HUES64 (cell line): ENCODE results near the gene NDUFA3.
A peak's percentile ranks its signal among the peaks of the same experiment; 100 is the strongest.

Source experiments
- H3K27ac ChIP-seq: 2 replicates; pipeline ENCODE4 v1.7.0; 2013; ENCODE audit warnings: low read depth, low read length, inconsistent platforms
- H3K27me3 ChIP-seq: 2 replicates; pipeline ENCODE4 v1.6.1; 2013; ENCODE audit warnings: mild to moderate bottlenecking, low read length; ENCODE audit not compliant: insufficient read depth
- H3K36me3 ChIP-seq: 2 replicates; pipeline ENCODE4 v1.6.1; 2013; ENCODE audit warnings: mild to moderate bottlenecking, low read length; ENCODE audit not compliant: insufficient read depth
- H3K4me1 ChIP-seq: 2 replicates; pipeline ENCODE4 v1.6.1; 2013; ENCODE audit warnings: mild to moderate bottlenecking, low read length, moderate library complexity; ENCODE audit not compliant: insufficient read depth
- H3K4me3 ChIP-seq: 2 replicates; pipeline ENCODE4 v1.5.1; 2013; ENCODE audit warnings: mild to moderate bottlenecking, low read length, moderate library complexity
- H3K9ac ChIP-seq: 2 replicates; pipeline ENCODE4 v1.6.1; 2013; ENCODE audit warnings: mild to moderate bottlenecking, low read depth, low read length
- H3K9me3 ChIP-seq: 2 replicates; pipeline ENCODE4 v1.6.1; 2013; ENCODE audit warnings: low read depth, low read length; ENCODE audit not compliant: insufficient read depth
- WGBS: fragments of 150-250, 120-280 bp; methylation state at CpG from one replicate; pipeline ENCODE4 v1.1.7; 2013; ENCODE audit warnings: missing lambda C conversion rate; 5-methylcytosine and 5-hydroxymethylcytosine counted together

NDUFA3 gene

GRCh38 chr19:54128796-54129616 is 26.4 kb downstream of the NDUFA3 start:
- Histone ChIP-seq H3K27me3 (no peaks in the 10 kb centered on the region), H3K27ac (no peak overlapping the region), H3K9ac (no peak overlapping the region), H3K36me3 (peaks cover 78% of the 10 kb centered on the region), H3K4me3 (no peak overlapping the region), H3K4me1 (no peaks in the 10 kb centered on the region), H3K9me3 (peaks cover 5% of the 10 kb centered on the region)
- WGBS = 96% methylated on average over 41 of the region's 41 CpGs

GRCh38 chr19:54129617-54129996 is 27.0 kb downstream of the NDUFA3 start:
- H3K9ac ChIP-seq = no peak overlapping the region
- H3K4me3 ChIP-seq = no peak overlapping the region
- H3K4me1 ChIP-seq = no peaks in the 10 kb centered on the region
- peaks cover 72% of the 10 kb centered on the region for H3K36me3 ChIP-seq
- no peaks in the 10 kb centered on the region for H3K27me3 ChIP-seq
- 96% methylated on average over 20 of the region's 20 CpGs for WGBS
- no peak overlapping the region for H3K27ac ChIP-seq
- H3K9me3 ChIP-seq = peaks cover 5% of the 10 kb centered on the region

GRCh38 chr19:54133312-54133956 is 30.8 kb downstream of the NDUFA3 start:
- 89% methylated on average over 10 of the region's 10 CpGs for WGBS
- Histone ChIP-seq H3K9me3 (peaks cover 5% of the 10 kb centered on the region), H3K27ac (no peak overlapping the region), H3K4me3 (no peak overlapping the region), H3K36me3 (peaks cover 36% of the 10 kb centered on the region), H3K27me3 (no peaks in the 10 kb centered on the region), H3K9ac (no peak overlapping the region), H3K4me1 (no peaks in the 10 kb centered on the region)

DNA sequence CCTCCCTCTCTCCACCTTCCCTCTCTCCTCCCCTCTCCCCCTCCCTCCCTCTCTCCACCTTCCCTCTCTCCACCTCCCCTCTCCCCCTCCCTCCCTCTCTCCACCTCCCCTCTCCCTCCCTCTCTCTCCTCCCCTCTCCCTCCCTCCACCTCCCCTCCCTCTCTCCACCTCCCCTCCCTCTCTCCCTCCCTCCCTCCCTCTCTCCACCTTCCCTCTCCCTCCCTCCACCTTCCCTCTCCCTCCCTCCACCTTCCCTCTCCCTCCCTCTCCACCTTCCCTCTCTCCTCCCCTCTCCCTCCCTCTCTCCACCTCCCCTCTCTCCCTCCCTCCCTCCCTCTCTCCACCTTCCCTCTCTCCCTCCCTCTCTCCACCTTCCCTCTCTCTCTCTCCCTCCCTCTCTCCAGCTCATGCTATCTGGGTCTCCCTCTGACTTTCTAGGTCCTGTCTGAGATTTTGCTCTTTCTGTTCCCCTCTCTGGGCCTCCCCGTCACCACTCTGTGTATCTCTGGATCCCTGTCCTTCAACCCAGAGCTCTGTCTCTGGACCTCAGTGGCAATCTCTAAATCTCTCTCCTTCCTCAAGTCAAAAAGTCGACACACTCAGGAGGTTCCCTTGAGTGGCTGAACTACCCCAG is 31.4 kb downstream of the NDUFA3 start:
- H3K4me1 ChIP-seq = no peaks in the 10 kb centered on the region
- peaks cover 29% of the 10 kb centered on the region for H3K36me3 ChIP-seq
- H3K9me3 ChIP-seq = peaks cover 5% of the 10 kb centered on the region
- no peak overlapping the region for H3K4me3 ChIP-seq
- H3K27me3 ChIP-seq = no peaks in the 10 kb centered on the region
- no peak overlapping the region for H3K9ac ChIP-seq
- 58% methylated on average over 2 of the region's 2 CpGs for WGBS
- H3K27ac ChIP-seq = peak overlapping the region; percentile 27; the same call in 1 of the 2 replicates

DNA sequence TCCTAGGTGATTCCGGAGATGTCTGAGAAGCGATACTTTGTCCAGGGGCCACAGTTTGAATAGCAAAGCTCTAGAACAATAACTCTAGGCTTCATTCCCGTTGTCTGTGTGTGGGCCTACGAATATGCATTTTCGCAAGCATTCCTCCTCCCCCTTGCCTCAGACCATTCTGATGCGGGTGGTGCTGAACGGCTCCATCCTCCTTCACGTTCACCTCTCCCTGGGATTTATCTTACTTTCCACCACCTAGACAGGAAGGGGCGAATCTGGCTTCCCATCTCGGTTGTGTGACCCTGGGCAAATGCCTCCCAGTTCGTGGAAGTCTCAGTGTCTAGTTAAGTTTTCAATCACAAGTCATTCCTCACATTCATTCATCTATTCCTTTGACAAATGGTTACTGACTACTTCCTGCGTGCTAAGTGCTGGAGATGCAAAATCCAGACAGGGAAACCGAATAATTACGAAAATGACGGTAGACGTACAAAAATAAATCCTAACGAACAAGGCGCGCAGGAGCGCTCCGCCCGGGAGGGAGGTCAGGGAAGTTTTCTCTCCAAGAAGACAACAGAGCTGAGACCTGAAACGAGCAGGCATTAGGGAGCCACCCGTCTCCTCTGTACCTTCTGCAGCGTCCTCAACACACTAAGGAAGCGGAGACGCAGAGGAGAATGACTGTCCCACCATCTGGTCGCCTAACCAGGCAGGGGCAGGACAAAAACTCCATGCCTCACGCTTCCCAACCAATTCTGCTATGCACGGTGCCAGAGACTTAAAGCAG is 33.6 kb downstream of the NDUFA3 start:
- Histone ChIP-seq H3K27me3 (no peaks in the 10 kb centered on the region), H3K9ac (peak overlapping the region; percentile 38), H3K4me1 (no peaks in the 10 kb centered on the region), H3K9me3 (peaks cover 5% of the 10 kb centered on the region), H3K27ac (peak overlapping the region; percentile 46; the same call in 1 of the 2 replicates), H3K36me3 (peaks cover 33% of the 10 kb centered on the region), H3K4me3 (peak overlapping the region; percentile 63)
- WGBS = 3% methylated on average over 30 of the region's 30 CpGs

DNA sequence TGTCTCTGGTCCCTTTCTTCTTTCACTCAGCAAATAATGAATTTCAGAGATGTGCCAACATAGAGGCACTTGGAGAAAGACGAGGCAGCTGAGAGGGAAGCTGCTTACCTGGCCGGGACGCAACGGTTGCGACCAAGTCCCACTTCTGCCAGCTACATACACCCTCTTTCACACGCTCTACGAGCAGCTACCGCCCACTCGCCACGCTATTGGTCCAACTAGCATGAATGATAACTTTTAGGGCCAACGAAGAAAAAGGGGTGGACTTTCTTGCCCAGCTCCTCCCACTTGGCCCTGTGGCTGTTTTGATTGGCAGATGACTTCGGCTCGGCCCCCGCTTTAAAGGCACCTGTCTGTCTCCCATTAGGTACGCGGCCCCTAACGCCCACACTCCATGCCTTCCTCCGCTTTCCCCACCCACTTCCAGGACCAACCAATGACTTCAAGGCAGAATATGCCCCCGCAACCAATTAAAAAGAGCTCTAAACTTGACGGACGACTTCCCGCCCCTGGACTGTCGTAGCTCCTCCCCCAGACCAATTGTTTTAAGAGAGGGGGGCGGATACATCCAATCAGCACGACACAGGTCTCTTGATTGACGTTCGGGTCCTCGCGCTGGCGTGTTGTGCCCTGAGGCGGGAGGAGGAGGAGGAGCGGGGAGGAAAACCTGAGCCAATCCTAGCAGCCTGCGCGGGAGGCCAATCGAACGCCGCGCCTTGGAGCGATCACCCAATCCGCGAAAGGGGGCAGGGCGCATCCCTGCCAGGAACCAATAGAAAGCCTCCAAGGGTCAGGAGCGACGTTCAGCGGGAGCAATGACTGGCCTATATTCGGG is 34.4 kb downstream of the NDUFA3 start:
- H3K27me3 ChIP-seq = no peaks in the 10 kb centered on the region
- H3K9ac ChIP-seq = peak overlapping the region; percentile 92
- H3K27ac ChIP-seq = peak overlapping the region; percentile 95; the same call in 1 of the 2 replicates
- 0% methylated on average over 46 of the region's 46 CpGs for WGBS
- peak overlapping the region; percentile 73 for H3K4me3 ChIP-seq
- no peaks in the 10 kb centered on the region for H3K4me1 ChIP-seq
- H3K36me3 ChIP-seq = peaks cover 33% of the 10 kb centered on the region
- peaks cover 5% of the 10 kb centered on the region for H3K9me3 ChIP-seq

DNA sequence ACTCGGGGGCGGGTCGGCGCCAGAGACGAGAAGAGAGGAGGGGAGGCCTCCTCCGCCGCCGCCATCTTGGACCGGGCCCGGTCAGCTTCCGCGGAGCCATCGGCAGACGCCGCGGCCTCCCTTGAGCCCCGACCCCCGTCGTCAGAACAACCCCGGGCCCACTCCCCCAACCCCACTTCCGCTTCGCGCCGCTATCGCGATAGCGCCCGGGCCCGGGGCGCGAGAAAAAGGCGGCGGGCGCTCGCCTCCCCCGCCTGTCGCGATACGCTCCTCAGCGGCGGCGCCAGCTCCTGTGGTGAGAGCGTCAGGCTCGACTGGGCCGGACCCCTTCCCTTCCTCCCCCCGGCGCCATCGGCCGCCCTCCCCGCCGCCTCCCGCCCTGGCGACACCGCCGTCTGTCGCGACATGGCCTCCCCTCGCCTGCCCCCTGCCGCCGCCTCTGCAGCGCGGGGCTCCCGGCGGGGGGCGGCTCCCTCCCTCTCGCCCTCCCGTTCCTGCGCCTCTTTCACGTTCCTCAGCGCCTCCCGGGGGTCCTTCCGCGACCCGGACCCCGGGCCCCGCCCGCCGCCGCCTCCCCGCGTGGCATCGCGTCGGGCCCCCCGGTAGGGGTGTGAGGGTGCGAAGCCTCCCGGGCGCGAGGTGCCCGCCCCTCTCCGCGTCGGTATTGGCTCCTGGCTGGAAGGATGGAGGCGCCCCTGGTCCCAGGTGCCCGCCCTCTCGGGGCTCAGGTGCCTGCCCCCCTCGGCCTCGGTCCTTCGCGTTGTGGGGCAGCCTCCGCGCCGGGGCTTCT is 35.2 kb downstream of the NDUFA3 start, which contains the start of gene CNOT3:
Gene CNOT3 (plus strand): TSS at position 64 of the 790 bp plus-strand sequence. CDS start 5,217 bp downstream, outside the sequence.
- Histone ChIP-seq H3K27me3 (no peaks in the 10 kb centered on the region), H3K4me3 (peak within 1 kb of the TSS; percentile 73), H3K9ac (peak within 1 kb of the TSS; percentile 92), H3K9me3 (peaks cover 5% of the 10 kb centered on the region), H3K27ac (peak within 1 kb of the TSS; percentile 95), H3K4me1 (no peaks in the 10 kb centered on the region), H3K36me3 (peaks cover 37% of the 10 kb centered on the region)
- under 1% methylated on average over 101 of the region's 103 CpGs for WGBS

DNA sequence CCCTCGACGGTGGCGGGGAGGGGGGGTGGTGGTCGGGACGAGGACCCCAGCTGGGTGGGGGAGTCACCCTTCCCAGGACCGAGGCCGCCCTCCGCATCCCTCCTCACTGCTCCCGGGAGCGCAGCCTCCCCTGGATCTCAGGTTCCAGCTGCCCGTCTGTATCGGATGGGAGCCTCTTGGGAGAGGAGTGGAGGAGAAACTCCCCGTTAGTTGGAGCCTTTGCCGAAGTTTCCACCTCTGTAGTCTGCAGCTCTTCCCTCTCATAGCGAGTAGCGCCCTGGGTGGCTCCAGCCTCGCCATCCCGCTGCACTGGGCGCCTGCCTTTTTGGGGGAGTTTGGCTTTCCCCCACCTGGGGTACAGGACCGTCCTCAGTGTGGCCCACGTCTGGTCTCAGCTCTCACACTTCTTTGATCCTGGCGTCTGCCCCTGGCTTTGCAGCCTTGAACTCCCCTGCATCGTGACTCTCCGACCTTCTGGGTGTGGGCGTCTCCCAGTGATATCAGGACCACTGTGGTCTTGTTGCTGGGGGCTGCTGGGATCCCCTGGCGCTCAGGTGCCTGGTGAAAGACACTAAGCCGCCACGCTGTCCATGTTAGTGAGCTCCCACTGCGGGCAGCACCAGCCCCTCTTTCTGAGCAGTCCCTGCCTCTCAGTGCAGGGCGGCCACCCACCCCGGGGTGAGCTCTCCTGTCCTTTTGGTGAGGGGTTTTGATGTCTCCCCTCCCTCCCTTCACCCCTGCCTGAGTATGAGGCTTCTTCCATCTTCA is 36.0 kb downstream of the NDUFA3 start:
- Histone ChIP-seq H3K4me1 (no peaks in the 10 kb centered on the region), H3K4me3 (peak overlapping the region; percentile 73), H3K9ac (peak overlapping the region; percentile 92; the same call in 1 of the 2 replicates), H3K27me3 (no peaks in the 10 kb centered on the region), H3K27ac (no peak overlapping the region), H3K36me3 (peaks cover 43% of the 10 kb centered on the region), H3K9me3 (peaks cover 1% of the 10 kb centered on the region; the same call in 1 of the 2 replicates)
- WGBS = 41% methylated on average over 26 of the region's 31 CpGs

DNA sequence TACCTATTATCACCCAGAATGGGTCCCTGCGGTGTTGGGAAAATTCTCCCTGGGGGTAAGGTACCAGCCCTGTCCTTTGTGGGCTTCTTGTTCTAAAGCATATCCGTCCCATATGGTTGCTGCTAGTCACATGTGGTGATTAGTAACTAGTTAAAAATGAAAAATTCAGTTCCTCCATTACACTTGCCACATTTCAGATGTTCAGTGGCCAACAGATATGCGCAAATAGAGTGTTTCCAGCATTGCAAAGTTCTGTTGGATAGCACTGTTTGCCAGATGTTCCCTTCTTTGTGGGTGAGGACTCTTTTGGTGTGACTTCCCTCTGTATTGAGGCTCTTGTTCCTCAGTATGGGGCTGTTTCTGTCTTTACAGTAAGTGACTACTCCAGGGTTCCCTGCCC is 38.7 kb downstream of the NDUFA3 start:
- Histone ChIP-seq H3K9ac (no peak overlapping the region), H3K36me3 (peaks cover 69% of the 10 kb centered on the region)
- WGBS = 95% methylated on average over 3 of the region's 3 CpGs

More for the DNA sequence above, 38.7 kb downstream of the NDUFA3 start:
- Histone ChIP-seq H3K27ac (no peak overlapping the region), H3K27me3 (no peaks in the 10 kb centered on the region), H3K9me3 (no peaks in the 10 kb centered on the region), H3K4me1 (no peaks in the 10 kb centered on the region), H3K4me3 (no peak overlapping the region)
